ENCODE data around the gene FRMD8.

FRMD8 gene

GRCh38 chr11:65425971-65426838, 39.8 kb downstream of the FRMD8 start:
- no peak for TF ChIP-seq POLR2A (IDR thresholded peaks at IDR 0.05; ENCODE audit: low read length)
- no peak for TF ChIP-seq GATA1 (IDR thresholded peaks at IDR 0.05; ENCODE audit: low read depth, low read length)
- DNase-seq, result peak; percentile 87 to 92

DNA sequence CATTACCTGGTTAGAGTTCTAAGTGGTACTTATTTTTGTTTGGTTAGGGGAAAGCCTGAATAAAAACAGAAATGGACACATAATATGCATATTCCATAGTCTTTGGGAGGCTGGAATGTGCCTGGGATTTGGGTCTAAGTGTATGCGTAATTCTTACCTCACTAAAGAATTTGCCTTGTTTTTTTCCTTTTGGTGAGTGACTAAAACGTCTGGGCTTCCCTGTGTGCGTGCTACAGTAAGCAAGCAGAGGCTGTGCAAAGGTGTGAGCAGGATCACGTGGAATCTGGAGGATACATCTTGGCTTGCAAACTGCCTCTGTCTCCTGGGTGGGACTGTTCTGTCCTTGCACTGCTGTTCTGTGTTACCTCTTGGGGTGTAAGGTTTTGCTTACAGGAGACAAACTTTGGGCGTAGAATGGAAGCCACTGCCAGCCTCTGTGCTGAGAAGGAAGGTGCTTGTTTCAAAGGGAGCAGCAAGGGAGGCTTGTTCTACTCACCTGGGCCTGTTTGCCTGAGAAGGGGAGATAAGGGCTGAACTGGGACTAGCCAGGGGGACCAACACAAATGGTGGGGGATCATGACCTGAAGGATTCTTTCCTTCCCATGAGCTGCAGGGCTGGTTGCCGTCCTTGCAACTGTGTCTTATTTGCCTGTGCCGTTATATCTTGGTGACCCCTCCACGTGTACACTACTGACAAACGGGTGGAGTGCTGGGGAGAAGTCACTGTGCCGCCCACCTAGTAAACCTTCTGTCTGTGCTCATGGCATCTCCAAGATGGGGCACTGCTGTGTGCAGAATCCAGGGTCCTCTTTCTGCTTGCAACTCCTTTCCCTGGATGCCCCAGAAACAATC, 40.6 kb downstream of the FRMD8 start:
- TF ChIP-seq GATA1 (IDR thresholded peaks at IDR 0.05; ENCODE audit: low read depth, low read length), result no peak
- TF ChIP-seq POLR2A (IDR thresholded peaks at IDR 0.05; ENCODE audit: low read length), result peak; percentile 86
- DNase-seq, result peak; percentile 78 to 87

- DNase-seq, result peak in 1 of 2 experiments; percentile 76
- no peak for TF ChIP-seq GATA1 (IDR thresholded peaks at IDR 0.05; ENCODE audit: low read depth, low read length)
- TF ChIP-seq POLR2A (IDR thresholded peaks at IDR 0.05; ENCODE audit: low read length), result peak; percentile 74
Observed at GRCh38 chr11:65427691-65428577, 41.5 kb downstream of the FRMD8 start.

DNA sequence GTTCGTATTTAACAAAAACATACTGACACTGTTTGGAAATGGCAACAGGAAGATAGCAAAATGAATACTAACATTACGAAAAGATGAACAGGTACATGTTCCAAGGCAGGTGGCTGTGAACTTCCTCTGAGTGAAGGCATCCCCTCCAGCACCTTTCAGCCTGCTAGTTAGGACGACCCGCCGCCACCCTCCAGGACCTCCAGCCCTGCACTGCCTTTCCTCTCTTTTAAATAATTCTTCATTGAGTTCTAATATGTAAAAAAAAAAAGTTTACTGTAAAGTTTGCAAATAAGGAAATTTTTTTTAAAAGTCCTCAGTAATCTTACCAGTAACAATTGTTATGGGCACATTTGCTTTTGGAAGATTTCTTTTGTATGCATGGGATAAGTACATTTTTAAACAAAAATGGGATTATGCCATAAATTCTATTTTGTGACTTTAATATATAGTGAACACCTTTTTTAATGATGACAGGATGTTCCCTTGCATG, 42.2 kb downstream of the FRMD8 start:
- peak in 1 of 2 experiments; percentile 76 for DNase-seq
- TF ChIP-seq POLR2A (IDR thresholded peaks at IDR 0.05; ENCODE audit: low read length) (no peak), GATA1 (IDR thresholded peaks at IDR 0.05; ENCODE audit: low read depth, low read length) (no peak)

DNA sequence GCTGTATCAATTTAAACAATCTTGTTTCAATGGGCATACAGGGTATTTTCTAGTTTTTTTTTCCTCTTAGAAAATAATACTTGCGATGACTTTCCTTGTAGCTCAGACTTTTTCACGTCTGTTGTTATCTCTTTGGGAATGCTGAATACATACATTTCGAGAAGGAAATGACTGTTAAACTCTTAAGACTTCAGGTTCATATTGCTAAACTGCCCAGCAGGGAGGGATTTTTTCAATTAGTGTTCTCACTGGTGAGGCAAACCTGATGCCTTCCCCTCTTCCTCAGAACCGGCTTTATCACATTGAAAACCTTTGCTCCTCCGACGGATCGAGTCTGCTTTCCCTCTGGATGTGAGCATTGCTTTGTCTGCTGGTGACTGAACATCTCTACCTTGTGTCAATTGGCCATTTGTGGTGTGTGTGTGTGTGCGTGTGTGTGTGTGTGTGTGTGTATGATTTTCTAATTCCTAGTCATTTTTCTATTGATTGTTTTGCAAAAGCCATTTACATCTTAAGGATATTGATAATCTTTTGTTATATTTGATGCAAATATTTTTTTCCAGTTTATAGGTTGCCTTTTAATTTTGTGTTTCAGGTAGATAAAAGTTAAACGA, 42.7 kb downstream of the FRMD8 start:
- peak in 1 of 2 experiments; percentile 71 for DNase-seq
- TF ChIP-seq GATA1 (IDR thresholded peaks at IDR 0.05; ENCODE audit: low read depth, low read length) (no peak), POLR2A (IDR thresholded peaks at IDR 0.05; ENCODE audit: low read length) (no peak)

- TF ChIP-seq POLR2A (IDR thresholded peaks at IDR 0.05; ENCODE audit: low read length) (peak; percentile 85), GATA1 (IDR thresholded peaks at IDR 0.05; ENCODE audit: low read depth, low read length) (no peak)
- peak; percentile 45 to 72 for DNase-seq
Observed at GRCh38 chr11:65429724-65430405, 43.4 kb downstream of the FRMD8 start.

DNA sequence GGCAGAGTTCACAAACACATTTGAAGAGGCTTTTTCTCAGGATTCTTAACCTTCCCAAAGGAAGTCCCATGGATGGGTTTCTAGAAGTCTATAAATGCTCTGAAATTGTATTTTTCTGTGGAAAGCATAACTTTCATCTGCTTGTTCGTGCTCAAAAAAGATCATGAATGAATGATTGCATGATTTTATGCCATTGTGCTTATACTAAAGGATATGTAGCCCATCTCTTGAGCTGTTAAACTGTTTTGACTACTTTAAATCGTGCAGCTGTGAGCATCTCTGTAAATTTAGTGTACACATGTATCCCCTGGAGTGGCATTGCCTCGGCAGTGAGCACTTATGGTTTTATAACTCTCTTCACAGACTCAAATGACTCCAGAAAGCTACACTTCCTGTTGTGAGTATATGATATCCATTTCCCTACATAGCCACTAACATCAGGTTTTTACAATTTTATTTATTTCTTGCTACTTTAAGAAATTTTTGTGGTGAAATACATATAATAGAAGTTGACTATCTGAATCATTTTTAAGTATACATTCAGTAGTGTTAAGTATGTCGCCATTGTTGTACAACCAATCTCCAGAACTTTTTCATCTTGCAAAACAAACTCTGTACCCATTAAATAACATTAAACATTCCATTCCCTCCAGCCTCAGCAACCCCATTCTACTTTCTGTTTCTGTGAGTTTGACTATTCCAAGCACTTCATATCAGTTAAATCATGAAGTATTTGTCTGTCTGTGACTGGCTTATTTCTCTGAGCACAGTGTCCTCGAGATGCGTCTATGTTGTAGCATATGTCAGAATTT, 44.2 kb downstream of the FRMD8 start:
- peak in 1 of 2 experiments; percentile 65 for DNase-seq
- peak; percentile 74 for TF ChIP-seq POLR2A (IDR thresholded peaks at IDR 0.05; ENCODE audit: low read length)
- no peak for TF ChIP-seq GATA1 (IDR thresholded peaks at IDR 0.05; ENCODE audit: low read depth, low read length)

- no peak for DNase-seq
- TF ChIP-seq GATA1 (IDR thresholded peaks at IDR 0.05; ENCODE audit: low read depth, low read length) (no peak), POLR2A (IDR thresholded peaks at IDR 0.05; ENCODE audit: low read length) (peak; percentile 21)
Observed at GRCh38 chr11:65431451-65432099, 45.1 kb downstream of the FRMD8 start.

DNA sequence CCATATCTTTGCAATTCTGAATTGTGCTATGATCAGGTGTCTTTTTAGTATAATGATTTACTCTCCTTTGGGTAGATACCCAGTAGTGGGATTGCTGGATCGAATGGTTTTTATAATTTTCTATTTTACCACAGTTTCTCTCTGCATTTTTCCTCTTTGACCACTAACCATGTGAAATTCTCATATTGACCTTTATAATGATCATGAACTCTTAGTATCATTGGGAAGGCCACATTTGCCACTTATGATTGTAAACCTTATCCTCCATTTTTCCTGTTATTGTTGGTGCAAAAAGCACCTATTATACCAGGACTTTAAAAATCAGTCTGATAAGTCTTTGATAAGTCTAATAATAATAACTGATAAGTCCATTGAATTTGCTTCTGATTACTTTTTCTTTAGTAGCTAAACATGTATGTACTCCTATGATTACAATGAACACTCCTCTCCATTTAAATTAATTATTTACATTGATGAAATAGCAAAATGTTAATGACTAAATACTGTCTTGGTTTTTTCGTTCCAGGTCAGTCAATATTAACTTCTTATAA, 45.7 kb downstream of the FRMD8 start:
- TF ChIP-seq POLR2A (IDR thresholded peaks at IDR 0.05; ENCODE audit: low read length), result no peak
- TF ChIP-seq GATA1 (IDR thresholded peaks at IDR 0.05; ENCODE audit: low read depth, low read length), result no peak
- no peak for DNase-seq

- no peak for TF ChIP-seq POLR2A (IDR thresholded peaks at IDR 0.05; ENCODE audit: low read length)
- TF ChIP-seq GATA1 (IDR thresholded peaks at IDR 0.05; ENCODE audit: low read depth, low read length), result no peak
- DNase-seq, result peak; percentile 81
Observed at GRCh38 chr11:65432686-65433582, 46.5 kb downstream of the FRMD8 start.

Data from erythroblast (primary cell).